HG02588 (cell line): Measurements from ENCODE around the gene SLC6A7.
A peak's percentile ranks its signal among the peaks of the same experiment; 100 is the strongest.
"Not testable (repeated sequence)": the region's sequence is repeated elsewhere in the genome, so short reads cannot be mapped to it uniquely, and the experiment has no call there.

Experiments
- ATAC-seq: cut with Tn5 transposase; IDR thresholded peaks from one replicate; pipeline ENCODE4 v1.9.1; 2021; ENCODE audit warnings: mild to moderate bottlenecking, moderate library complexity; ENCODE audit not compliant: unreplicated experiment

SLC6A7 gene

GRCh38 chr5:150215979-150216944 lies 26.4 kb downstream of the SLC6A7 start:
- ATAC-seq: no peak

GRCh38 chr5:150217038-150217437 lies 27.2 kb downstream of the SLC6A7 start:
- no peak for ATAC-seq

GRCh38 chr5:150217873-150218692 lies 28.2 kb downstream of the SLC6A7 start:
- ATAC-seq: peak; percentile 79

GRCh38 chr5:150218693-150219035 lies 28.8 kb downstream of the SLC6A7 start:
- no peak for ATAC-seq

GRCh38 chr5:150219142-150219541 lies 29.3 kb downstream of the SLC6A7 start:
- ATAC-seq: no peak

- no peak for ATAC-seq
Observed at GRCh38 chr5:150219861-150220260, 30.0 kb downstream of the SLC6A7 start.

- ATAC-seq: no peak
Observed at GRCh38 chr5:150221471-150221870, 31.6 kb downstream of the SLC6A7 start.

GRCh38 chr5:150222906-150223305 lies 33.0 kb downstream of the SLC6A7 start:
- no peak for ATAC-seq

- ATAC-seq: no peak
Observed at GRCh38 chr5:150223474-150223873, 33.6 kb downstream of the SLC6A7 start.

GRCh38 chr5:150224483-150225027 lies 34.7 kb downstream of the SLC6A7 start:
- ATAC-seq: no peak

GRCh38 chr5:150227036-150227435 lies 37.2 kb downstream of the SLC6A7 start:
- ATAC-seq: no peak

- ATAC-seq: no peak
Observed at GRCh38 chr5:150227606-150228273, 37.9 kb downstream of the SLC6A7 start.

GRCh38 chr5:150229571-150229970 lies 39.7 kb downstream of the SLC6A7 start:
- no peak for ATAC-seq

GRCh38 chr5:150230842-150231241 lies 41.0 kb downstream of the SLC6A7 start:
- ATAC-seq: no peak

- ATAC-seq: not testable (repeated sequence)
Observed at GRCh38 chr5:150233706-150234105, 43.8 kb downstream of the SLC6A7 start.

- no peak for ATAC-seq
Observed at GRCh38 chr5:150234576-150235499, 45.0 kb downstream of the SLC6A7 start.

GRCh38 chr5:150235500-150235854 lies 45.6 kb downstream of the SLC6A7 start:
- no peak for ATAC-seq

- no peak for ATAC-seq
Observed at GRCh38 chr5:150236313-150236712, 46.5 kb downstream of the SLC6A7 start.

GRCh38 chr5:150236981-150237754 lies 47.3 kb downstream of the SLC6A7 start:
- no peak for ATAC-seq
